ENCODE measurements around the gene PDZK1.
"Not testable (repeated sequence)": the region's sequence is repeated elsewhere in the genome, so short reads cannot be mapped to it uniquely, and the experiment has no call there.

The PDZK1 gene

GRCh38 chr1:145641886-145642285 is 65.3 kb downstream of the PDZK1 start:
- not testable (repeated sequence) for DNase-seq

- not testable (repeated sequence) for DNase-seq
Observed at GRCh38 chr1:145636237-145636636, 70.9 kb downstream of the PDZK1 start.

- DNase-seq, result not testable (repeated sequence)
Observed at GRCh38 chr1:145622177-145622576, 85.0 kb downstream of the PDZK1 start.
